WI38 (cell line): ENCODE data around the gene CSNK2A3.
"Not testable (repeated sequence)": the region's sequence is repeated elsewhere in the genome, so short reads cannot be mapped to it uniquely, and the experiment has no call there.

ENCODE experiments used
- H3K4me3 ChIP-seq: 2 replicates; pipeline ENCODE4 v1.5.1; 2011; ENCODE audit warnings: low read depth, mild to moderate bottlenecking, control low read depth, low read length
- TF ChIP-seq, protein P1 (sequence below): IDR thresholded peaks from 2 replicates; pipeline ENCODE4 v1.5.1; 2012; ENCODE audit warnings: low read depth, mild to moderate bottlenecking, control low read depth, low read length

Gene CSNK2A3

GRCh38 chr11:11366793-11367192, 13.7 kb upstream of the CSNK2A3 start:
- TF ChIP-seq, protein P1, sequence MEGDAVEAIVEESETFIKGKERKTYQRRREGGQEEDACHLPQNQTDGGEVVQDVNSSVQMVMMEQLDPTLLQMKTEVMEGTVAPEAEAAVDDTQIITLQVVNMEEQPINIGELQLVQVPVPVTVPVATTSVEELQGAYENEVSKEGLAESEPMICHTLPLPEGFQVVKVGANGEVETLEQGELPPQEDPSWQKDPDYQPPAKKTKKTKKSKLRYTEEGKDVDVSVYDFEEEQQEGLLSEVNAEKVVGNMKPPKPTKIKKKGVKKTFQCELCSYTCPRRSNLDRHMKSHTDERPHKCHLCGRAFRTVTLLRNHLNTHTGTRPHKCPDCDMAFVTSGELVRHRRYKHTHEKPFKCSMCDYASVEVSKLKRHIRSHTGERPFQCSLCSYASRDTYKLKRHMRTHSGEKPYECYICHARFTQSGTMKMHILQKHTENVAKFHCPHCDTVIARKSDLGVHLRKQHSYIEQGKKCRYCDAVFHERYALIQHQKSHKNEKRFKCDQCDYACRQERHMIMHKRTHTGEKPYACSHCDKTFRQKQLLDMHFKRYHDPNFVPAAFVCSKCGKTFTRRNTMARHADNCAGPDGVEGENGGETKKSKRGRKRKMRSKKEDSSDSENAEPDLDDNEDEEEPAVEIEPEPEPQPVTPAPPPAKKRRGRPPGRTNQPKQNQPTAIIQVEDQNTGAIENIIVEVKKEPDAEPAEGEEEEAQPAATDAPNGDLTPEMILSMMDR: no peak

DNA sequence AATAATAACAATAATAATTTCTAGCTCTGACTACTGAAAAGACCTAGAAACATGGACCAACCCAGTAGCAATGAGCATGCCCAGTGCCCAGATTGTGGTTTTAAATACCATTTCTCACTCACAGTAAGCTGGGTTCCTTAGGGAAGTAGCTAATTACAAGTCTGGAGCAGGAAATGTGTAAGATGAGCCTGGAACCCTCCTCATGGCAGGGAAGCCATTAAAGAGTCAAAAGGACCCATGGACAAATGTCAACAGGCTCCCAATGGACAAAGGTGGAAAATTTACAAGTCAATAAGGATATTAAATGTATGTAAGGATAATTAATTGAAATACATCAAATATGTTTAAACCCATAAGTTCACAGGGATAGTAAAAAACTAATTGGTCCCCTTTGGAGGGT, 10.6 kb upstream of the CSNK2A3 start:
- no peak overlapping the region for H3K4me3 ChIP-seq
- TF ChIP-seq, protein P1: no peak

More at GRCh38 chr11:11366793-11367192, 13.7 kb upstream of the CSNK2A3 start:
- H3K4me3 ChIP-seq: no peak overlapping the region

DNA sequence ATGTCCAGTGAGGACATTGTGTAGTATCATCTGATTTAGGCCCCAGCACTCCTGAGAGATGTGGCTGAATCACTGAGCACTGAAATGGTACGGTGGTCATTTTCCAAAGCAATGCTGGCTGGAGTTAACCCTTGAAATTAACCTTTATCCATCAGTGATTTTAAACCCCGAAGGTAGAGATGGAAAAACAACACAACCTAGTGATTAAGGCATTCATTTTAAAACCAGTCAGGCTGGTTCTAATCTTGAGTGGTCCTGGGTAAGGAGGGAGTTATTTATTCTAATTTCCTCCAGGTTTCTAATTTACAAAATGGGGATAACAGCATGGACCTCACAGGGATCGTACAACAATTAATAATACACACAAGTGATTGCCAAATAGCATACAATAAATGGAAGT, 6.6 kb upstream of the CSNK2A3 start:
- TF ChIP-seq, protein P1: no peak
- no peak overlapping the region for H3K4me3 ChIP-seq

- TF ChIP-seq, protein P1: no peak
- H3K4me3 ChIP-seq: no peak overlapping the region
Measured at GRCh38 chr11:11356842-11357241, 3.8 kb upstream of the CSNK2A3 start.

- not testable (repeated sequence) for H3K4me3 ChIP-seq
Measured at GRCh38 chr11:11351851-11352250, 1.2 kb downstream of the CSNK2A3 start.

DNA sequence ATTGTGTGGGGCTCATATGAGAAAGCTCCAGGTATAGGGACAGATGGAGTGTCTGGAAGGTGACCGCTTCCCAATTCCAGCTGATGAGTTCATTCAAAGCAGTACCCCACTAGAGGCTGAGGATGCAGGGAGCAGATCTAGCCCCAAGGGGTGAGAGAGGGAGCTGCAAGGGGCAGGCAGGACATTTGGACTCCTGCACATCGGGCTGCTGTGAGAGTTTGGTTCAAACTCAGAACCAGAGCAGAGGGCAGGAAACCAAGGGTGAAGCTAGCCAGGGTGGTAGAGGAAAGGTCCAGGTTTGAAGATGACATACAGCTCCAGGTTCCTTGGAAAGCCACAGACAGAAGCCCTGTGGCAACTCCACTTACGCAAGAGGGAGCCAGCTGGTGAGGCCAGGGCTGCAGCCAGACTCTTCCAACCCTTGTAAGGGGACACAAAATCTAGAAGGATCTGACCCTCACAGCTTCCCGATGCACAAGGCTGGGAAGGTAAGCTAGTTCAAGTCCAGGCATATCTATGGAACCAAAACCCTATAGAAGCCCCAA, 1.9 kb downstream of the CSNK2A3 start:
- H3K4me3 ChIP-seq: no peak overlapping the region
- TF ChIP-seq, protein P1: no peak

DNA sequence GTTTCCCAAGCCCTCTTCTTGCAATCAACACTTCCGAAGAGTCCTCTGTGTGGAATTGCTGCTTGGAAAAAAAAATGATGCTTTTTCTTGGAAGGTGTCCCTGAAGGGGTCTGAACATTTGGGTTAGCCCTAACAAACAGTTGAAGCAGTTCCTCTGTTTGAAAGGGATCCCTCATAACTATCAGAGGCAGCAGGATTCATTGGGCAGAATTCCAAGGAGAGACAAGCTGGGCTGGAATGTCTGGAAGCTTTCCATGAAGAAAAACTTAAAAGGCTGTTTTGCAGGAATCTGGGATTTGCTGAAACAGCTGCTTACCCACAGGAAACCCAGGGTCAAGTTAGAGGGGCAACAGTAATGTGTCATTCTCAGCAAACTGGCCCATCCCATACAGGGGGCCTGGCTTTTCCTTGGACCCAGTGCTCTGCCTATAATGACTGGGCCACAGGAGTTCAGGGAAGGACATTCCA, 3.1 kb downstream of the CSNK2A3 start:
- TF ChIP-seq, protein P1: no peak
- no peak overlapping the region for H3K4me3 ChIP-seq

- no peak overlapping the region for H3K4me3 ChIP-seq
- TF ChIP-seq, protein P1: no peak
Measured at GRCh38 chr11:11349106-11349825, 3.8 kb downstream of the CSNK2A3 start.
